T follicular helper cell (primary cell): Measurements from ENCODE around the gene RASAL3.
A peak's percentile ranks its signal among the peaks of the same experiment; 100 is the strongest.
"Not testable (repeated sequence)": the region's sequence is repeated elsewhere in the genome, so short reads cannot be mapped to it uniquely, and the experiment has no call there.

Experiments
- DNase-seq: peaks from one replicate; pipeline ENCODE4 v3.0.0-alpha.2; 2020; ENCODE audit warnings: low read depth
- total RNA-seq, 2 experiments: gene quantifications; one replicate each; lab custom pipeline; 2026; lab: John Stamatoyannopoulos, UW

Gene RASAL3
- total RNA-seq = 136 to 436 reads per million in 2 experiments

- DNase-seq = peak; percentile 39
Measured at GRCh38 chr19:15464394-15465385, at the start of gene RASAL3. RASAL3 (minus strand) TSS chr19:15464544; CDS start chr19:15464358, 186 bp downstream.

- no peak for DNase-seq
Measured at GRCh38 chr19:15511671-15512424, 47.5 kb upstream of the RASAL3 start.

- no peak for DNase-seq
Measured at GRCh38 chr19:15508035-15508710, 43.8 kb upstream of the RASAL3 start, which contains the start of gene CYP4F22. CYP4F22 (plus strand) TSS chr19:15508525; CDS start chr19:15525337, 16,812 bp downstream.

- DNase-seq = no peak
Measured at GRCh38 chr19:15507068-15508034, 43.0 kb upstream of the RASAL3 start.

- DNase-seq = no peak
Measured at GRCh38 chr19:15506074-15506571, 41.8 kb upstream of the RASAL3 start.

GRCh38 chr19:15502264-15502663 lies 37.9 kb upstream of the RASAL3 start:
- no peak for DNase-seq

- no peak for DNase-seq
Measured at GRCh38 chr19:15501596-15501995, 37.3 kb upstream of the RASAL3 start.

GRCh38 chr19:15498910-15499309 lies 34.6 kb upstream of the RASAL3 start:
- no peak for DNase-seq

GRCh38 chr19:15498156-15498858 lies 34.0 kb upstream of the RASAL3 start:
- DNase-seq = no peak

- DNase-seq = no peak
Measured at GRCh38 chr19:15495151-15495550, 30.8 kb upstream of the RASAL3 start.

GRCh38 chr19:15488489-15489226 lies 24.3 kb upstream of the RASAL3 start:
- DNase-seq = no peak

GRCh38 chr19:15487038-15487437 lies 22.7 kb upstream of the RASAL3 start:
- DNase-seq = no peak

- DNase-seq = not testable (repeated sequence)
Measured at GRCh38 chr19:15485768-15486167, 21.4 kb upstream of the RASAL3 start.

GRCh38 chr19:15480996-15481395 lies 16.7 kb upstream of the RASAL3 start:
- not testable (repeated sequence) for DNase-seq

GRCh38 chr19:15479391-15480345 lies 15.3 kb upstream of the RASAL3 start, which contains the start of gene PGLYRP2:
PGLYRP2 (minus strand) TSS chr19:15479501; CDS start chr19:15479371, 130 bp downstream.
- DNase-seq = no peak

GRCh38 chr19:15476325-15476724 lies 12.0 kb upstream of the RASAL3 start:
- no peak for DNase-seq

GRCh38 chr19:15475611-15476010 lies 11.3 kb upstream of the RASAL3 start:
- no peak for DNase-seq

GRCh38 chr19:15475169-15475568 lies 10.8 kb upstream of the RASAL3 start:
- no peak for DNase-seq
